GM13977 (cell line): ENCODE results near the gene MAG.

ENCODE experiments used
- DNase-seq: peaks from one replicate; pipeline ENCODE4 v3.0.0; 2012; ENCODE audit warnings: low spot score
- CTCF ChIP-seq: IDR thresholded peaks from 2 replicates; pipeline ENCODE4 v1.5.1; 2012; ENCODE audit warnings: mild to moderate bottlenecking, control low read depth; ENCODE audit not compliant: insufficient read depth; ENCODE audit errors: extremely low read depth, missing control alignments
- in situ Hi-C: fragments of 300-500 bp; cut with MboI; formaldehyde crosslinking; loops from one replicate; pipeline ENCODE4 v1.12.0; 2022; ENCODE audit warnings: low sequenced_read_pairs, low pct_unique_long_range_greater_than_20kb, mixed read lengths, inconsistent platforms; ENCODE audit not compliant: unreplicated experiment

MAG gene

DNA sequence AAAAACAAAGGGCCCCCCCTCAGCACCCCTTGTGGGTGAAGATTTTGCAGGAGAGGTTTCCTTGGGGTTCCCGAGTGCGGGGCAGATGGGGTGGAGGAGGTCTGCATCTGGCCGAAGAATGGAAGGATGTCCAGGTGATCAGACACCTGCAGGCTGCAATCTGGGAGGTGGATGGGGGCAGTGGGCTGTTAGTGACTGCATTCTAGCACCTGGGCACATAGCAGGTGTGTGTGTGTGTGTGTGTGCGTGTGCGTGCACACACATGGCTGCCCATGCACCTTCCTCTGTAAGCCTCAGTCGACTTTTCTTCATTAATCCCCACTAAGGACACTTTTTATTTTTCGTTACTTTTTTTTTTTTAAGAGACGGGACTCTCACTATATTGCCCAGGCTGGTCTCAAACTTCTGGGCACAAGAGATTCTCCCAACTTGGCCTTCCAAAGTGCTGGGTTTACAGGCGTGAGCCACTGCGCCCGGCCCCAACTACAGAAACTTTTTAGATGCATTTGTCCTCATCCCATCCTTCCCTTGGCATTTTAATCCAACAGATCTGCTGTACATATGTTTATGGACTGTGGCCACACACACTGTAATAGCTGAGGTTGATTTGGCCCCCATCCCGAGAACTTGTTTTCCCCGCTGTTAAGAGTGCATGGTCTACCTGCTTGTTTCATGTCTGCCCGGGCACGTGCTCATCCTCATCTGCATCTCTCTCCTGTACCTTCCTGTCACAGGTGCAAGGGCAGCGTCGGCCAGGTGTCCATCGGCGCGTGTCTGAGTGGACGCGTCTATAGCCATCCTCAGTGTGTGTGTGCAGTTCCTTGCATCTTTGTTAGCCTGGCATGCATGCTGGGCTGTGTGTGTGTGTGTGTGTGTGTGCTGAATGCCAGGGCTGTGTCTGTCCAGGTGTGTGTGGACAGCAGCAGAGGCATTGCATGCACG, 731 bp downstream of the MAG start:
- no peak for TF ChIP-seq CTCF
- no peak for DNase-seq
- in situ Hi-C loops, result no loop called here

DNA sequence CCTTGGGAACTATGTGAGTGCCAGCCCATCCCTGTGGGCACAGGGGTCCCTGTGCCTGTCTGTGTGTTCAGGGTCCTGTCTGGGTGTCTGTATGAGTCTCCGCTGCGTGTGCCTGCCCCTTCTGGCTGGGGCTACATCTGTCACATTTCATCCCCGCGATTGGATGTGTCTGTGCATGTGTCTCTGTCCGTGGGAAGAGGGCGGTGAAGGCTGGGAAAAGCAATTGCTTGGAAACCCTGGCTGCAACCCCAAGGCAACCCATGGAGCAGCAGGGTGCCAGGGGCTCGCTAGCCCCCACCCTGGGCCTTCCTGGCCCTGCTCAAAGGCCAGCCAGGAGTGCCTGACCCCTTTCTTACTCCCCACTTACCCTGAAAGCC, 1.4 kb downstream of the MAG start:
- TF ChIP-seq CTCF, result no peak
- DNase-seq, result no peak
- in situ Hi-C loops, result no loop called here

DNA sequence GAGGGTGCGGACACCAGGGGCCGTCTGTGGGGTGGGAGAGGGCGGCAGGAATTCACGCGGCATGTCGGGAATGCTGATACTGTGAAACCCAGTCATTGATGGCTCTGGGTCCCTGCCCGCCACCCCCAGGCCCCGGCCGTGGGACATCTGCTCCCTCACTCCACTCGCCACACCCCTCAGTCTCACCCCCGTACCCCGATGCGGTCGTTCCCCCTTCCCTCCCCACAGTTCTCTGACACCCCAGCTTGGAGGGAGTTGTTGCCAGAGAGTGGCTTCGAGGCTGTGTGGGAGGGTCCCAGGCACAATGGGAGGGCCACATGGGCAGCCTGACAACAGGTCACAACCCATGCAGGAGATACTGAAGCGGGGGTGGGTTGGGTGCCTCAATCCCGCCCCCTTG, 1.8 kb downstream of the MAG start:
- in situ Hi-C loops, result no loop called here
- no peak for TF ChIP-seq CTCF
- no peak for DNase-seq

DNA sequence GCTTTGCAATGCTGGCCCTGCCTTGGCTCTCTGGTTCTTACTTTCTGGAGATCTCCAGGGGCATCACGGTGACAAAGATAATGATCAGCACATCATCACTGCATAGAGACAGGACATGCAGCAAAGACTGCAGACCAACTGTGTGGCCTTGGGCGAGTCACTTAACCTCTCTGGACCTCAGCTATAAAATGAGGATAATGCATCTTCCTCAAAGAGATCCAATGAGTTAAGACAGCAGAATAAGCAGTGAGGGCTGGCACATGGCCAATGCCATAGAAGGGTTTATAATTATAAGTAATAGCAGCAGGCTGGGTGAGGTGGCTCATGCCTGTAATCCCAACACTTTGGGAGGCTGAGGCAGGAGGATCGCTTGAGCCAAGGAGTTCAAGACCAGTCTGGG, 2.4 kb downstream of the MAG start:
- DNase-seq, result no peak
- no peak for TF ChIP-seq CTCF
- in situ Hi-C loops, result no loop called here

DNA sequence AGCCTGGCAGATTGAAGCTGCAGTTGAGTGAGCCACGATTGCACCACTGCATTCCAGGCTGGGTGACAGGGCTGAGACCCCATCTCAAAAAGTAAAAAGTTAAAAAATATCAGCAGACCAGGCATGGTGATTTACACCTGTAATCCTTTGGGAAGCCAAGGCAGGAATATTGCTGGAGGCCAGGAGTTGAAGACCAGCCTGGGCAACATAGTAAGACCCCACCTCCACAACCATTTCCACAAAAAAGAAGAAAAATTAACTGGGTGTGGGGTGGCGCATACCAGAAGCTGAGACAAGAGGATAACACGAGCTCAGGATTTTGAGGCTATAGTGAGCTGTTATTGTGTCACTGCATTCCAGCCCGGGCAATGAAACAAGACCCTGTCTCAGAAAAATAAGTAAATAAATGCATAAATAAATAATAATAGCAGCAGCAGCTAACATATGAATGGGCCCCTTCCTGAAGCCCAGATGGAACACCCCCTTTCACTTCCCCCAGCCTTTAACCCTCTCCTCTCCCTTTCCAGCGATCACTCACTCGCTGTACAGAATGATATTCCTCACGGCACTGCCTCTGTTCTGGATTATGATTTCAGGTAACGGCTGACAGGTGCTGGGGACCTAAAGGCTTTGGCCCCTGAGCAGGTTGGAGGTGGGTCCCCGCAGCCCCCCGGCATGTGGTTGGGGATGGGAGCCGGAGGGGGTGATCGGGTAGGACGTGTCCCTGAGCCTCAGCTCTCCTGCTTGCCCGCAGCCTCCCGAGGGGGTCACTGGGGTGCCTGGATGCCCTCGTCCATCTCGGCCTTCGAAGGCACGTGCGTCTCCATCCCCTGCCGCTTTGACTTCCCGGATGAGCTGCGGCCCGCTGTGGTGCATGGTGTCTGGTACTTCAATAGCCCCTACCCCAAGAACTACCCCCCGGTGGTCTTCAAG, 3.2 kb downstream of the MAG start:
- no peak for TF ChIP-seq CTCF
- DNase-seq, result no peak
- in situ Hi-C loops, result no loop called here

DNA sequence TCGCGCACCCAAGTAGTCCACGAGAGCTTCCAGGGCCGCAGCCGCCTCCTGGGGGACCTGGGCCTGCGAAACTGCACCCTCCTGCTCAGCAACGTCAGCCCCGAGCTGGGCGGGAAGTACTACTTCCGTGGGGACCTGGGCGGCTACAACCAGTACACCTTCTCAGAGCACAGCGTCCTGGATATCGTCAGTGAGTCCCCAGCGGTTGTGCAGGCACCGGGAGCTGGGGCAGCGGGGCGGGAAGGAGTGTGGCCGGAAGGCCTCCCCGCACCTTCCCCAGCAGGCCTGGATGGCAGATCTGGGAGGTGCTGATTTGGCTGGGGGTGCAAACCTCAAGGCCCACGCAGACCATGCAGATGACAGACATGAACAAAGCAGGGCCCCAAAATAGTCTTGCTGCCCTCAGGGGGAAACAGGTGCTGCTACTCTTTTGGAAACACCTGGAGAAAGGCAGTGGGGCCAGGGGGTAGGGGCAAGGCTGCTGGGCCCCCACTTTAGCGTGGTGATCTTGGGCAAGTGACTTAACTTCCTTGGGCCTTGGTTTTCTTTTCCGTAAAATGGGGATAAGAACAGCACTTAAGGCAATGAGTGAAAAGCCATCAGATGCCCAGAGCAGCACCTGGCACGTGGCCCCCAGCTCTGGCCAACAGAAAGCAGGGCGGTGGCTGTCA, 4.0 kb downstream of the MAG start:
- peak; percentile 78 for DNase-seq
- TF ChIP-seq CTCF, result no peak
- in situ Hi-C loops, result no loop called here
